HG03095 (cell line): ENCODE measurements around the gene KLHL36.
A peak's percentile ranks its signal among the peaks of the same experiment; 100 is the strongest.

Source experiments
- ATAC-seq: cut with Tn5 transposase; IDR thresholded peaks from one replicate; pipeline ENCODE4 v1.9.1; 2021; ENCODE audit warnings: moderate library complexity; ENCODE audit not compliant: unreplicated experiment

KLHL36 gene

DNA sequence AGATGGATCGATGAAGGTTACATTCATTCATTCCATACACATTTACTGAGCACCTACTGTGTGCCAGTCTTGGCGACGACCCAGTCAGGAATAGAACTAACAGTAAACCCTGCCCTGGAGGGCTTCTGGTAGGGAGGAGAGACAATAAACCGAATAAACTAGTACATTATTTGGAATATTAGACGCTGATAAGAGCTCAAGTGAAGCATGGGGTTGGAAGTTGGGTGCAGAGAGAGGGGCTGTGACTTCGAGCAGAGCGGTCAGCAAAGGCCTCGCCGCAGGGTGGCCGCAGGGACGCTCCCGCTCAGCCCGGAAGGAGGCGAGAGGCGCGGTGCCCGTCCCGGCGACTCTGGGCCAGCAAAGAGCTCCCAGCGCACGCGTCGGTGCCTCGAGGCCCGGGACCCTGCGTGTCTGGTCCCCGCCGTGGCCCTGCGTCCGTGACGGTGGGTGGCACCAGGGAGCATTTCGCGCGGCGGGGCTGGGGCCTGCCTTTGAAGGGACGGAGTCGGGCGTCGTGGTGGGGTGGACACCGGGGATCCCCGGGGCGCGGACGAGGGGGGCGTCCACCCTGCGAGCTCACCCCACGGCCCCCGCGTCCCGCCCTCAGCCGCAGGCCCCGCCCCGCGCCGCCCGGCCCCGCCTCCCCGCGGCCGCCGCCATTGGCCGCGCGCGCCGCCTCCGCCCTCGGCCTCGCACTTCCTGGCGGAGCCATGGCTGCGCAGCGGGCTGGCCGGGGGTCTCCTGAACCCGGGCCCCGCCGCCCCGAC, at the start of gene KLHL36:
Gene KLHL36 (plus strand): TSS at position 684 of the 767 bp plus-strand sequence. CDS start 2,357 bp downstream, outside the sequence.
- ATAC-seq: peak; percentile 79

DNA sequence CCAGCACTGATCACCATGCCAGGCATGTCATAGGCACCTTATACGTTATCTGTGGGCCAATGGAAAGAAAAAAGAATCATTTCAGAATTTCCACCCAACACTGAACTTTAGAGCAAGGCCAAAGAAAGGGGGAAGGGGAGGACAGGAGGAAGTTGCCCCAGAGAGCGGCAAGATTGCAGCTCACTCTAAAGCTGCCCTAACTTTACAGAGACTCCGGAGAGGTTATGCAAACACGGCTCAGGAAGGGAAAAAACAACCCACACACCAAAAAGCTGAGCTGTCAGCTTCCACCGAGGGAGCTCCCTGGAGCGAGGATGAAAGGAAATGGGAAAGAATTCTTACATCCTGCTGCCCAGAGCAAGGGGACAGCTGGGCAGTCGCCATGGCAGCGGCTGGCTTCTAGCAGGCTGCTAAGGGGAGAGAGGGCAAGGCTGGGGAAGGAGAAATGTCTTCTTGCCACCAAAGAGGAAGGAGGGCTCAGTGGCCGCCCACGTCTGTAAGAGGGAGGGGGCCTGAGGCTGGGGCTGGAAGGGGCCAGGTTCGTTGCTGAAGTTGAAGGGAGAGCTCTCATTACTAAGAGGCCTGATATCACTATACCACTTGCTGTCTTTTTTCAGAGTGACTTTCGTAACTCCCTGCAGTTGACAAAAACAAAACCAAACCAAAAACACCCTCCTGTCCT, 48.6 kb upstream of the KLHL36 start:
- ATAC-seq: no peak

DNA sequence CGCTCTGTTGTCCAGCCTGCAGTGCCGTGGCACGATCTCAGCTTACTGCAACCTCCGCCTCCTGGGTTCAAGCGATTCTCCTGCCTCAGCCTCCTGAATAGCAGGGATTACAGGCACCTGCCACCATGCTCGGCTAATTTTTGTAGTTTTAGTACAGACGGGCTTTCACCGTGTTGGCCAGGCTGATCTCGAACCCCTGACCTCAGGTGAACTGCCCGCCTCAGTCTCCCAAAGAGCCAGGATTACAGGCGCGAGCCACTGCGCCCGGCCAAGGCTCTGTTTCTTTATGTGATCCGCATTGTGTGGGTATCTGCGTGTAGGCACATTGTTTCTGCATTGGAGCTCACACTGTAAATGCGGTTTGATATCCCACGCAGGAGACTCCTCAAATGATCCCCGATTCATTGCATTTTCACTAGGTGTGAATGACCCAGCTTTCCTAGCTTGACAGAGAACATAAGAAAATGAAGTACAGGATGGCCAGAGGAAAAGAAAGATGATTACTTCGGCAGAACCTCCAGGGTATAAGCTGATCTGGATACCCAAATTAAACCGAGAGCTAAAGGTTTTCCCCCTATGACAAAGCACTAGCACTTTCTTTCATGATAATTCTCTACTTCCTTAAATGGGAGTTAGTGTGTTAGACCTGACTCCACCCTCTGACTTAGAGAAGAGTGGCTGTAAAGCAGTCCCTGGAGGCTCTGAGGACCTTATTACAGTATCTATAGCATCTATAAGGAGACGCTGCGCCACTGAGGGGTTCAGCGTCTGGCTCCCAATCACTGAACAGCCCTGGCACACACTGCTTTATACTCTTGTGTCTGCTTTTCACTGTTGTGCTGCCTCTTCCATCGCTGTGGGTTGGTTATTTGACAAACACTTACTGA, 47.7 kb upstream of the KLHL36 start:
- ATAC-seq: peak; percentile 62

DNA sequence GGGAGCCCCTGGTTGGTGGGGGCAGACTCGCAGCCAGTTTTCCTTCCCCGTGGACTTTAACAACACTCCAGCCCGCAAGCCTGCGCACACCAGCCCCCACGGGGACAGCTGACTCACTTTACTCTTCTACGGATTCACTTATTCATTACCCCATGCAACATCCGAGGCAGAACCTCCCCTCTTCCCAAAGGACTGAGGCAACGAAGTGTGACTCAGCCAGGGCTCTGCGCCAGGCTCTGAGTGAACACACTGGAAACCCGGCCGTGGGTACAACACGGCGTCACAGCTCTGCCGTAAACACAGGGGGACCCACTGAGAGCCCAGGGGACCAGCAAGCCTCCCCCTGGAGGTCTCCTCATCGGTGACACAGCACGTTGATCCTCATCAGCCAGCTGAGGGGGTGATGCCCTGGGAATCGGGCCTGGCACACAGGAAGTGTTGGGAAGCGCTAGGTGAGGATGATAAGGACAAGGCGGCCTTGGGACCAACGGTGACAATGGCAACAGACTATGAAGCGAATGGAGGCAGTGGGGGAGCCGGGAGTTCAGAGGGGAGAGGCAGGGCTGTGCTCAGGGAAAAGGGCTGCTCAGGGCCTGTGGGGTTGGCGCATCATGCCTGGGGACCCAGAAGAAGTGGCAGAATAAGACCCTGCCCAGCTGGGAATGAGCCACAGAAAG, 45.0 kb upstream of the KLHL36 start:
- no peak for ATAC-seq

DNA sequence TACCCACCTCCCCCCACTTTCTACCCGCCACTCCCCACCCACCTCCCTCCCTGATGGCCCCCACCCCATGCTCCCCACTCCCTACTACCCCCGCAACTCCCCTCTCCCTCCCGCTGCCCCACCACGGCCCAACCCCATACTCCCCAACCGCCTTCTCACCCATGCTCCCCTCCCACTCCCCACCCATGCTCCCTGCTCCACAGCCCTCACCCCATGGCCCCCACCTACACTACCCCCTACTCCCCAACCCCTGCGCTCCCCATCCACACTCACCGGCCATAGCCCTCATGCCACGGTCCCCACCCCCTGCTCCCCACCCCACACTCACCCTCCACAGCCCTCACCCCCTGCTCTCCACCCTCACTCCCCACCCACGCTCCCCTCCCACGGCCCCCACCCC, 44.4 kb upstream of the KLHL36 start:
- no peak for ATAC-seq

DNA sequence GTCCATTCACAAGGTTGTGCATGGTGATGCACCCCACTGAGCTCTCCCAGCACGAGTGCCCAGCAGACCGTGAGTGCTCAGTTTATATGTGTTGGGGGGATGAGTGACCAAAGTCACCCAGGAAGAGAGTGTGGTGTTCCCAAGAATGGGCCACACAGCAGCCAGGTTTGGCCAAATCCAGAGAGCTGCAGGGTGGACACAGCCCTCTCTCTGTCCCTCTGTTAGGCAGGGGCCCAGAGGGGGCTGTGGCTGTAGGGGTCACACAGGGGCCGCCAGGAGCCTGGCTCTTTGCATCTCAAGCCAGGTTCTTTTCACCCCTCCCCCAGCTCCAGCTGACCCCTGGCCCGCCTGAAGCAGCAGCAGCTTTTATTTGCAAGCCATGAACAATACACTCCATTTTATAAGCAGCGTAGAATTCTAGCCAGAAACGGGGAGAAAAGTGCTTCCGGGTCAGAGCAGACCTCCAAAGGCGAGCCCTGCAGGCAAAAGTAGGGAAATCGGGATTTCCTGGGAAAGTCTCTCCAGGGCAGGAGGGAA, 43.8 kb upstream of the KLHL36 start:
- no peak for ATAC-seq

DNA sequence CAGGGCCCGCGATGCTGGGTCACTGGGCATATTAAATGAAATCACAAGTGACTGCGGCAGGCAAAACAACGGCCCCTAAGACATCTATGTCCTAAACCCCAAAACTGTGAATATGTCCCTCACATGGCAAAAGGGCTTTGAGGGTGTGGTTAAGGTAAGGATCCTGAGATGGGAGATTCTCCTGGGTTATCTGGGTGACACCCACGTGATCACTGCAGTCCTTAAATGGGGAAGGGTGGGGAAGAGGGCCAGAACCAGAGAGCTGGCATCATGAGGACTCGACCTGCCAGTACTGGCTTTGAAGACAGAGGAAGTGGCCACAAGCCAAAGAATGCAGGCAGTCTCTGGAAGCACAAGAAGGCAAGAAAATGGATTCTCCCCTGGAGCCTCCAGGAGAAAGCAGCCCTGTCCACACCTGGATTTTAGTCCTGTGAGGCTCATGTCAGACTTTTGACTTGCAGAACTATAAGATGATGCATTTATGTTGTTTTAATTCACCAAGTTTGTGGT, 42.9 kb upstream of the KLHL36 start:
- ATAC-seq: no peak

DNA sequence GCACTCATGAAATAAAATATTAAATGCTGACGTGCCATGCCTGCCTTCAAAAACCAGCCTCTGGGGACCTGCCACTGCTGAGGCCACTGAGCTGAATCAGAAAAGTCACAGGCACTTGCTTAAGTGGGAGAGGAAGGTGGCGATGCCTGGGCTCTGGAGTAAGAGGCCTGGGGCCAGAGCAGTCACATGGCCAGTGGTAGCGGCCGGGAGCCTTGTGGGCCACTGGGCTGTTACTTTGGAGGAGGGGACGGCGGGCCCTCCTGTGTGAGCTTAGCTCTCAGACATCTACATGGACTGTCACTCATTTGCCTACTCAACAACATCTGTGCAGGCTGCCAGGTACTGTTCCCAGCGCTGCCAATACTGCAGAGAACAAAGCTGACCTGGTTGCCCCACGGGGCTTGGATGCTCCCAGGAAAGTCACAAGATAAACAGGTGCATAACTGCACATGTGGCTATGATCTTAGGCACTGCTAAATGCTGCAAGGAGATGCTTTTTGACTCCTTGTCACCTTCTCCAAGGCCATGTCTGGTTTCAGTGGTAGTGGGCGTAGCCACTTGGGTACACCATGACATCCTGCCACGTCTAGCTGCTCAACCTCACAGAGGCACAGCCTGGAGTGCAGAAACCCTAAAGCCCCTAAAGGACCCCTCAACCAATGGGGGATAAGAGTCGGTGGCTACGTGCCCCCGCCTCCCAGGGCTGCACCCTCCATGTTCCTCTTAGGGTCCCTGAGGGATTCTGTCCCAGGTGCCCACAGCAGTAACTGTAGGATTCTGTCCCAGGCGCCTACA, 42.0 kb upstream of the KLHL36 start:
- ATAC-seq: no peak

DNA sequence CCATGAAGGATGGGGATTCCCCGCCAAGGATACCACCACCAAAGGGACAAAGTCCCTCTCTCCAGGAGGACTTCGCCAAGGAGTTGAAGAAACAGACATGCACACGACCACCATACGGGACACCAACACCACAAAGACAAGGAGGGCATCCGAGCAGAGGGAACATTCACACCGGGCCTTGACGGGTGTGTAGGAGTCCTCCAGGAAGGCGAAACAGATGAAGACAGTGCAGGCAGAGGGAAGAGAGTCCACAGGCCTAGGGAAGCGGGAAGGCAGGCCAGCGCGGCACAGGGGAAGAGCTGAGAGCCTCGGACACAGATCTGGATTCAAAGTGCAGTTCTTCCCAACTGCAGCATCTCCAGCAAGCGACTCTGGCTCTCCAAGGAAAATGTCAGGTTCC, 41.2 kb upstream of the KLHL36 start:
- no peak for ATAC-seq

DNA sequence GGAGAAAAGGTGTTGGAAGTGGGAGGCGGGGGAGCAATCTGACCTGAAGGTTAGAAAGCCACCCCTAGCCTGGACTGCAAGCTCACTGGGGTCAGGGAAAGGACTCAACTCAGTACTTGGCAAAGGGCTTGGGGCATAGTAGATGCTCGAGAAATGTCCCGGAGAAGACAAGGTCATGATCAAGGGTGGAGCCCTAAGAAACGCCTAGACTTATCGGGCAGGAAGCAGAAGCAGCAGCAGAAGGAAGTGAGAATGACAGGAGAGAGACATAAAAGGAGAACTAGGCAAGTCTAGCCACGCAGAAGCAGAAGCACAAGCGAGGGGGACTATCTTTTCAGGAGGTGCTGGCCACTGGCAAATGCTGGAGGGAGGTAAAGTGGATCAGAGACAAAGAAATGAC, 40.6 kb upstream of the KLHL36 start:
- no peak for ATAC-seq

DNA sequence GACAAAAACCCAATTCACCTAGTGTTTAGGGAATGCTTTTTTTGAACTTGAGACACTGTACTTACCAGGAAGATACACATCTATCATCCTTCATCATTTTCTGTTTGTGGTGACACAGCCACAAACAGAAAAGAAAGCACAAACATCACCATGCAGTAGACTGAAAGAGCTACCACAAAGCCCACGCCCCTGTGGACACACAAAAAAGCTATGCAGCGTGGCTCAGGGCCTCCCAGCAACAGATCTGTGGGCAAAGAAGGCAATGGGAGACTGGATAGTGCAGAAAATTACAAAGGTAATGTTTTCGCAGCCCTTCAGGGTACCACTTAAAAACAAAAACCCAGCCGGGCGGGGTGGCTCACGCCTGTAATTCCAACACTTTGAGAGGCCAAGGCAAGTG, 40.0 kb upstream of the KLHL36 start:
- no peak for ATAC-seq

DNA sequence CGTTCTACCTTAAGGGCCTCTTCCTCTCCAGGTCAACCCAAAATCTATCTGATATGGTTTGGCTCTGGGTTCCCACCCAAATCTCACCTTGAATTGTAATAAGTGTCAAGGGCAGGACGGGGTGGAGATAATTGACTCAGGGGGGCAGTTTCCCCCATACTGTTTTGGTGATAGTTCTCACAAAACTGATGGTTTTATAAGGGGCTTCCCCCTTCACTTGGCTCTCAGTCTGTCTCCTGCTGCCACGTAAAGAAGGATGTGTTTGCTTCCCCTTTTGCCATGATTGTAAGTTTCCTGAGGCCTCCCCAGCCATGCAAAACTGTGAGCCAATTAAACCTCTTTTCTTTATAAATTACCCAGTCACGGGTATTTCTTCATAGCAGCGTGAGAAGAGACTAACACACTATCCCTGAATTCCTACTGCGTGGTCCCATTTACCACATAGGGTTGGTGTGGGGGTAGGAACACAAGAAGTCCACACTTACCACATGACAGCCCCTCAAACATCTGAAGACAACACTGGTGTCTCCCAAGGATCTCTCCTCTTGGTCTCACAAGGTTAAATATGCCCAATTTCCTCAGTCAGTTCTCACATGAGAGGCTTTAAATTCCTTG, 38.6 kb upstream of the KLHL36 start:
- ATAC-seq: no peak

DNA sequence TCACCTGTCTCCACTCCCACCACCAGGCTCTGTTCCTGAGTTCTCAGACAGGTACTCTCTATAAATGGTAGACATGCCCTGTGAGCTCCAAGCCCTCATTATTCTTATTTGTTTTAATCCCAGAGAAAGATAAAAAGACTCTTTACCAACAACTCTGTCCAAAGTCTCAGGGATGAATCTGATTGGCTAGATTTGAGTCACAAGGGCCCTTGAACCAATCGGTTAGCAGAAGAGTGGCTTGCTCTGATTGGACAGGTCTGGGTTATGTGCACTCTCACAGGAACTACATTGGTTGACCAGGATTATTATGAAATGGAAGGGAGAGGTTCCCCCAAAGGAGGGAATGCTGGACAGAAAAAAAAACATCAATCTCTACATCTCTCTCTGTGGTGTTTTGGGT, 37.9 kb upstream of the KLHL36 start:
- ATAC-seq: no peak

DNA sequence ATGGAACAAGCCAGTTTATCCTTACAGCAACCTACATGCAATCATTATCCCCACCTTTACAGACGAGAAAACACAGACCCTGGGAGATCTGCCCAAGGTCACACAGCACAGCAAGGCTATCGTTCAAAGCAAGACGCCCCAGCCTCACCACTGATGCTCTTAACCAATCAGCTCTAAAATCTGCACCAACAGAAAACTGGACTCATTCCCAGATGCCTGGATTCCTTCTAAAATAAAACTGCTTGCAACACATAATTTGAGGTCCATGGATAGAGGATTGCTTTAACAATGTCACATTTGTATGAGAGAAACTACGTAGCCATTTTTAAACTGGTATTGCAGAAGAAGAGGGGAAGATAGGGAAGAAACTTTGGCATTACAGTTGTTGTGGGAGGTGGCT, 37.3 kb upstream of the KLHL36 start:
- no peak for ATAC-seq

DNA sequence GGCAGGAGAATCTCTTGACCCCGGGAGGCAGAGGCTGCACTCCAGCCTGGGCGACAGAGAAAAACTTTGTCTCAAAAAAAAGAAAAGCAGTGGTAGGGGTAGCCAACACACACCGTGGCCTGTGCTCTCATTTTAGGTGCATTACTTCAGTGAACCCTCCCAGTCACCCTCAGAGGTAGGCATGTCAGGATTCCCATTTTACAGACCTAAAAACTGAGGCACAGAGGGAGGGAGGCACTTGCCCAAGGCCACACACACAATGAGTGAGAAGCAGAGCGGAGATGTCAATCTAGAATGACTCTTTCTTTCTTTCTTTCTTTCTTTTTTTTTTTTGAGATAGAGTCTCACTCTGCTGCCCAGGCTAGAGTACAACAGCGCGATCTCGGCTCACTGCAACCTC, 35.6 kb upstream of the KLHL36 start:
- no peak for ATAC-seq

DNA sequence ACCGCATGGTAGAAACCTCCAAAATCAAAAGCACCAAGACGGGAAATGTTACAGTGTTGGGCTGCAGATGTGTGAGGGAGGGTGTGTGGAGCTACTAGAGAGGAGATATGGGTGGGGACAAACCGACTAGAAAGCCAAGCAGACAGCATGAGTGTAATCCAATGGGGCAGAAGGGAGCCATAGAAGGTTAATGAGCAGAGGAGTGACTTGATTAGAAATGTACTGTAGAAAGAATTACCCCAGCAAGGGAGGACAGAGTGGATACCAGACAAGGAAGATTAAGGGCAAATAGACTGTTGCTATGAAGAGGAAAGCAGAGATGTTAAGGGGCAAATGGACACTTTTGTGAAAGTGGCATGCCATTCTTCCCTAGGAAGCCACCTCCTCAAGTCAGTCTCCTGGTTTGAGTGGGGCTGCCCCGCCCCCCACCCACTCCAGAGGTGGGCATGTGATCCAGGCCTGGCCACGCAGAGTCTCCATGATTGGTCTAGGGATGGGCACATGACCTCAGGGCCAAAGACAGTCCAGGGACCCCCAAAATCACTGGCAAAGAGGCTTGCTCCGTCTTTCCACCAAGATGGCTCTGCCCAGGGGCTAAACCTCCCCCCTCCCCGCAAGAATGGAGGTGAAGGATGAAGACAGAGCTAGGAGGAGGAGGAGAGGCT, 34.8 kb upstream of the KLHL36 start:
- ATAC-seq: no peak

DNA sequence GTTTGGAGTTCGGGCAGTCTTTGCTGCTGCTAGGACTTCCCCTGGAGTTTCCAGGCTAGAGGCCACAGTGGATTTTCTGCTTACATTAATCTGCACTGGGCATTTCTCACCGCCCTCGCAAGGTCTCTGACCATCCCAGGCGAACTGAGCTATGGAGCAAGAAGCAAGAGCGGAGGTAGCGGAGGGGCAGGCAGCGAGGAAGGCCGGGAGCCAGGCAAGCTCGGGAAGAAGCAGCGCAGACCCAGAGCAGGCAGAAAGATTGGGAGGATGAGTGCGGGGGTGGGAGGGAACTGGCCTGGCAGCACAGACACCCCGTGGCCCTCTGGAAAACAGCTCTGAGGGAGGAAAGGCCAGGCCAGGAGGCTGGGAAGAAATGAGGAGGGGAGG, 34.2 kb upstream of the KLHL36 start:
- no peak for ATAC-seq

DNA sequence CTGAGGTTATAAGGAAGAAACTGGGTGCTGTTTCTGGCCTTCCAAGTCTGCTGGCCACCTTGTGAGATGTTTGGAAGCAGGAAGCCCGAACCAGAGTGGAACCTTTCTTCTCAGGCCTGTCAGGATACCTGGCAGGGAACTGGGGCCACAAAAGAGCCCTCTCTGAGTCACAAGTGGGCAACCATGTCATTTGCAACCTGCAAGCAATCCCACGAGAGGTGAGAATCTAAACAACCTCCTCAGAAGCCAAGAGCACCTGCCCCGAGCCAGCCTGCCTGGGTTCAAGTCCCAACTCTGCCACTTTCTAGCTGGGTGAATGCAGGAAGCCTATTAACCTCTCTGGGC, 33.7 kb upstream of the KLHL36 start:
- no peak for ATAC-seq
